IPS-20b (cell line): Measurements from ENCODE around the gene TRIM66.
"Not testable (repeated sequence)": the region's sequence is repeated elsewhere in the genome, so short reads cannot be mapped to it uniquely, and the experiment has no call there.

Source experiments
- H3K27ac ChIP-seq: one replicate; pipeline ENCODE4 v1.5.1; 2013; ENCODE audit warnings: low read length
- H3K27me3 ChIP-seq: 2 replicates; pipeline ENCODE4 v1.6.1; 2013; ENCODE audit warnings: mild to moderate bottlenecking, low read length, inconsistent platforms; ENCODE audit not compliant: insufficient read depth
- H3K36me3 ChIP-seq: 2 replicates; pipeline ENCODE4 v1.6.1; 2013; ENCODE audit warnings: low read depth, mild to moderate bottlenecking, inconsistent platforms, low read length, moderate library complexity; ENCODE audit not compliant: insufficient read depth
- H3K4me1 ChIP-seq: 2 replicates; pipeline ENCODE4 v1.6.1; 2013; ENCODE audit warnings: mild to moderate bottlenecking, control low read depth, inconsistent platforms, low read length, moderate library complexity; ENCODE audit not compliant: insufficient read depth
- H3K4me3 ChIP-seq: 2 replicates; pipeline ENCODE4 v1.5.1; 2013; ENCODE audit warnings: mild to moderate bottlenecking, low read length, inconsistent platforms
- H3K9ac ChIP-seq: 2 replicates; pipeline ENCODE4 v1.6.1; 2013; ENCODE audit warnings: low read depth, mild to moderate bottlenecking, inconsistent platforms, low read length, moderate library complexity
- H3K9me3 ChIP-seq: 2 replicates; pipeline ENCODE4 v1.6.1; 2013; ENCODE audit warnings: mild to moderate bottlenecking, low read depth, low read length, inconsistent platforms; ENCODE audit not compliant: insufficient read depth

The TRIM66 gene

DNA sequence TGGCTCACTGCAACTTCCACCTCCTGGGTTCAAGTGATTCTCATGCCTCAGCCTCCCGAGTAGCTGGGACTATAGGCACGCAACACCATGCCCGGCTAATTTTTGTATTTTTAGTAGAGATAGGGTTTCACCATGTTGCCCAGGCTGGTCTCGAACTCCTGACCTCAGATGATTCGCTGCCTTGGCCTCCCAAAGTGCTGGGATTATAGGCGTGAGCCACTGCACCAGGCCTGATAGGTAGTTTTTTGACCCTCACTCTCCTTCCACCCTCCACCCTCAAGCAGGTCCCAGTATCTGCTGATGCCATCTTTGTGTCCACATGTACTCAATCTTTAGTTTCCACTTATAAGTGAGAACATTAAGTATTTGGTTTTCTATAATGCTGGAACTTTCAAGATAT, 12.4 kb downstream of the TRIM66 start:
- not testable (repeated sequence) for H3K9me3 ChIP-seq, H3K9ac ChIP-seq, H3K27ac ChIP-seq, H3K4me3 ChIP-seq, H3K27me3 ChIP-seq, H3K36me3 ChIP-seq
- peaks cover 15% of the 10 kb centered on the region for H3K4me1 ChIP-seq

DNA sequence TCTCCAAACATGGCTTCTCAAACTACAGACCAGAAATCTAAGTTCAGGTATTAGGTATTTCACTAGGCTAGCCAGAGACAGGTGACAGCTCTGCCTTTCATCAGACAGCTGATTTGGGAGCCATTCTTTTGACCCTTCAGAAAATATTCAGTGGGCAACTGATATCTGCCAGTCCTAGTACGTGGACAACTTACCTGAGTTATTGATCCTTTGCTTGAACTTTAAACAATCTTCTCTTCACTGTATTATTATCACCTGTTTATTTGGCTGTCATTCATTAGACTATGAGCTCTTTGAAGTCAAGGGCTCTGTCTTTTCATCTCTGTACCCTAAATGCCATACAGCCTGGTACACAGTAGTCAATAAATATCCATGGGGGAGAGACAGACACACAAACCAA, 17.2 kb downstream of the TRIM66 start:
- Histone ChIP-seq H3K36me3 (no peaks in the 10 kb centered on the region), H3K9me3 (no peaks in the 10 kb centered on the region), H3K4me3 (no peak overlapping the region), H3K4me1 (no peaks in the 10 kb centered on the region), H3K9ac (no peak overlapping the region), H3K27ac (no peak overlapping the region), H3K27me3 (no peaks in the 10 kb centered on the region)

DNA sequence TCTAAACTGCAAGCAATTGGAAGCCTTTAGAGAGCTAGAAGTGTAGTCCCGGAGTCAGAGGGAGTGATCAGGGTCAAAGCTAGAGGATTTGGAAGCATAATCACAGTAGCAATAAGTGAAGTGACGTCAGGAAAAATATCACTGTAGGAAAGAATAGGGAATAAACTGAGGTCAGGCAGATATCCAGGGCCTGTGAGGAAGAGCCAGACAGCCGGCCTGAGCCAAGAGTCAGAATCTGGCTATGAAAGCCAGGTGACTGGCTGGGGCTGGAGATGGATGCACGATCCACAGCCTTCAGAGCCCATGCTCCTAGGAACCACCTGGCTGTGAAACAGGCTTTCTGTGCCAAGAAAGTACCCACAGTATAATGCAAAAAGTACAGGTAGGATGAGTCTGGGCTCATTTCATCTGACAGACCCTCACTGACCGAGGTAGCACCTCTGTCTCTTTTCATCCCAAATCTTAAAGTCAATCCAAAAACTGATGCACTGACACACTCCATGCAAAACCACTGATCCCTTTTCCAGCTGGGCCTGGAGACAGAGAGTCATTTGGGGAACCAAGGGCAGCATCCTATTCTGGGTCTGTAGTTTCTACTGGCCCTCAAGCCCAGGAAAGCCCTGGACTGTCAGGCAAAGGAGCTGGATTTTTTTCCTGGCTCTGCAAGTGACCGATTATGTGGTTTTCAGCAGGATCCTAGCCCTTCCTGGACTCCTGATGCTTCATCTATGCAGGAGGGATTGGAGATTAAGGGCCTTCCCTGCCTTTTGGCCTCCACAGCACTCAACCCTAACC, 21.3 kb downstream of the TRIM66 start:
- Histone ChIP-seq H3K4me1 (no peaks in the 10 kb centered on the region; the same call in 1 of the 2 replicates), H3K27me3 (no peaks in the 10 kb centered on the region), H3K4me3 (no peak overlapping the region), H3K9ac (no peak overlapping the region), H3K27ac (no peak overlapping the region), H3K9me3 (no peaks in the 10 kb centered on the region), H3K36me3 (no peaks in the 10 kb centered on the region)

DNA sequence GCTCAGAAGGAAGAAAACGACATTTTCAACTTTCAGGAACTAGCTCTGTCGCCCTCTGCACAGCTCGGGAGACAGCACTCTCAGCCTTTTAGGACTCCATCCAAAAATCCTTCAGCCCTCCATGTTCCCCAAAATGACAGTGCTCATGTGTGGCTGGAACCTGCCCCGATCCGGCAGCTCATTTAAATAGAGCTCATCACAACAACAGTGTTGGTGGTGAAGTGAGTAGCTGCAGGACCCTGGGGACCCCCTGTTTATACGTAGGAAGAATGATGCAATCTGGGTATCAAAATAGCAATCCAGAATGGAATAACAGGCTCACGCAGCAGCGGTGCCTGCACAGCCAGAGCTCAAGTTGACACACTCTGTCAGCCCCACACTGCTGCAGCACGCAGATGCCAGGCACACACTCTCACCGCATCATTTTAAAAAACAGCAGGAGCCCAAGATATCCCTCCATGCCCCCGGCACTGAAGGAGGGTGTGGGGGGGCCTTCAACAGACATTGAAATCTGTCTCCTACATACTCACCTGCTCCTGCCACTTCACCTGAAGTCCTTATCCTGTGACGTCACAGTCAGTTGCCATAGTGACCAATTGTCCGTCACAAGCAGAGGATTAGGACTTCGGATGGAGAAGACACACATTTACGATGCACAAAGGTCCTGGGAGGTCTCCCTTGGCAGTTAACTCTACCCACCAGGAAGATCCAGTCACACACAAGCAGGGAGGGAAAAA, 24.0 kb downstream of the TRIM66 start:
- H3K4me3 ChIP-seq: no peak overlapping the region
- H3K4me1 ChIP-seq: no peaks in the 10 kb centered on the region; the same call in 1 of the 2 replicates
- H3K9ac ChIP-seq: 0 out of 2 replicates have a peak overlapping the region, but pooled peaks have one; percentile 22
- H3K9me3 ChIP-seq: no peaks in the 10 kb centered on the region
- no peaks in the 10 kb centered on the region for H3K27me3 ChIP-seq
- H3K27ac ChIP-seq: no peak overlapping the region
- H3K36me3 ChIP-seq: no peaks in the 10 kb centered on the region

DNA sequence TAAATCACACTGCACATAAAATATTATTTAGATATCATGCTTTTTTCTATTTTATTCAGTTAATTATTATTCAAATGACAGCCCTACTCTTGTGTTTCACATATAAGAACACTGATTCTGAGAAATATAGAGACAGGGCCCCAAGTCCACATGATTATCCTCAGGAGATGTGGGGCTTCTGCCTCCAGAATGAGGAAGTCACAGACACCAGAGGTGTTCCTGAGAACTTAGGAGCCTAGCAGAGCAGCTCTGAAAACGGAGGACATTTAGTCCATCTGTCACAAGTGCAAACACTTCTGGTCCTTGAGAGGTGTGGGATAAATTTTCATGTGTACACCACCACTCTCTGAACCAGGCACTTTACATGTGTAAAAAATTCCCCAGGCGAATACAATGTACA, 26.2 kb downstream of the TRIM66 start:
- no peaks in the 10 kb centered on the region for H3K9me3 ChIP-seq
- no peak overlapping the region for H3K4me3 ChIP-seq
- H3K4me1 ChIP-seq: no peaks in the 10 kb centered on the region; the same call in 1 of the 2 replicates
- H3K27me3 ChIP-seq: no peaks in the 10 kb centered on the region
- no peak overlapping the region for H3K9ac ChIP-seq
- no peaks in the 10 kb centered on the region for H3K36me3 ChIP-seq
- H3K27ac ChIP-seq: no peak overlapping the region

DNA sequence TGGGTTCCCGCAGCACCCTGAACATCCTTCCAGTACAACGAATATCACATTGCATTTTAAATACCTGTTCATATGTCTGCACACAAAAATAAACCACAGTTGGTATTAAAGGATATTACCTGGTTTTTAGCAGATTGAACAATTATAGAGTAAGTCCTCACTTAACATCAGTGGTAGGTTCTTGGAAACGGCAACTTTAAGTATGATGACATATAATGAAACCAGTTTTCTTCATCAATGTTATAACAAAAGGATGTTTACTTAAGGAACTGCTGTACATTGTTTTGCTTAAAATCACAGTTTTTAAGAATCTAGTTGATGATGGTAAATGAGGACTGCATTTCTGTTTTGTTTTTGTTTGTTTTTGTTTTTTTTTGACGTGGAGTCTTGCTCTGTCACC, 28.0 kb downstream of the TRIM66 start:
- no peaks in the 10 kb centered on the region for H3K36me3 ChIP-seq
- H3K9me3 ChIP-seq: no peaks in the 10 kb centered on the region
- no peak overlapping the region for H3K9ac ChIP-seq
- H3K4me1 ChIP-seq: no peaks in the 10 kb centered on the region; the same call in 1 of the 2 replicates
- no peak overlapping the region for H3K27ac ChIP-seq
- H3K4me3 ChIP-seq: no peak overlapping the region
- no peaks in the 10 kb centered on the region for H3K27me3 ChIP-seq

DNA sequence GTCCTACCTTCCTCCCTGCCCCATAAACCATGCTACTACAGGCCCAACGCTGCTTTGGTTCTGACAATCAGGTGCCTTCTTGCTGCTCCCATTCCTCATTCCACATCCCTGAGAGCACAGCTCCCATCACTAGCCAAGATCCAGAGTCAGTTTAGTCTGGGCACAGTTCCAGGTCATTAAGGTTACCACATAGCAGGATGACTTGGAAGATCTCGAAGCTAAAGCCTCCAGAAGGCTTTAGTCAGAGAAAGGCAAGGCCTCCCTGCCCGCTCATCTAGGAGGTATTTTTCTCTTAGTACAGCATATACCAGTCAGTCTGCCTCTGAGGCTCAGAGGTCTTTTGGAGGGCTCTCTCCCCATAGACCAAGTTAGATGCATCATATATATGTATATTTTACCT, 30.3 kb downstream of the TRIM66 start:
- H3K9ac ChIP-seq: no peak overlapping the region
- no peaks in the 10 kb centered on the region for H3K4me1 ChIP-seq
- H3K27me3 ChIP-seq: no peaks in the 10 kb centered on the region
- no peaks in the 10 kb centered on the region for H3K9me3 ChIP-seq
- no peak overlapping the region for H3K27ac ChIP-seq
- H3K4me3 ChIP-seq: no peak overlapping the region
- 0 out of 2 replicates have a peak, but pooled peaks cover 8% of the 10 kb centered on the region for H3K36me3 ChIP-seq

DNA sequence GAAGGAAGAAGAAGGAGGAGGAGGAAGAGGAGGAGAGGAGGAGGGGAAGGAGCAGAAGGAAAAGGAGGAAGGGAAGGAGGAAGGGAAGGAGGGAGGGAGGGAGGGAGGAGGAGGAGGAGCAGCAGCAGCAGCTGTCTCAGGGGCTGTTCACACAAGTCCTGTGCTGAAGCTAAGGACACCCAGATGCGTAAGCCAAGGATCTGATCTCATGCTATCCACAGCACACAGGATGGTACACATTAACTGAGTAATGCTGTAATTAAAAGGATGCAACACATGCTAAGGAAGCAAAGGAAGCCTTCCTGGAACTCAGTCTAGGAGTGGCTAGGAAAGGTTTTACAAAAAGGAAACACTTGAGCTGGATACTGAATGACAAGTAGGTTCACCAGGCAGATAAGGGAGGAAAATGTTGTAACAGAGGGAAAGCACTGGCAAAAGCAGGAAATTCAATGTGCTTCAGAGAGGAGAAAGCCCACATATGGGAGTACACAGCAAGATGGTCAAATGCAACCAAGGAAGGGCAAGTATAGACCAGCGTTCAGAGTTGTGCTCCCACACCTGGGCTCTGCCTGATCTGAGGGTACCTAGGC, 32.0 kb downstream of the TRIM66 start:
- Histone ChIP-seq H3K9ac (no peak overlapping the region), H3K27me3 (no peaks in the 10 kb centered on the region), H3K4me3 (no peak overlapping the region), H3K9me3 (no peaks in the 10 kb centered on the region), H3K4me1 (no peaks in the 10 kb centered on the region), H3K36me3 (peaks cover 18% of the 10 kb centered on the region), H3K27ac (no peak overlapping the region)

DNA sequence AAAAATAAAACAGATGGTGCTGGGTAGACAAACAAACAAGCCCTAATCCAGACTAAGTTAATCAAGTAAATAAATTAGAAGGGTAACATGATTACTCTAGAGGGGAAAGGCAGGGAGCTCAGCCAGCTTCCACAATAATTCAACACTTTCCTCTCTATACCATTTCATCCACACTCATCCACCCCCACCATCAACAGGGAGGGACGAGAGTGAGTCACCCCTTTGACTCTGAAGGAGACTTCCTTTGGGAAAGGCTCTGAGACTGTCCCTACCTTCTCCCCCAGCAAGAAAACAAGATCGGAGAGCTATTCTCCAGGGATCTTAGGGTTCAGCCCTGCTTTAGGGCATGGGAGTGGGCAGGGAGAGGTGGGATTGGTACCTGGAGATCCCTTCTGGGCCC, 33.1 kb downstream of the TRIM66 start:
- no peaks in the 10 kb centered on the region for H3K9me3 ChIP-seq
- no peak overlapping the region for H3K9ac ChIP-seq
- no peak overlapping the region for H3K4me3 ChIP-seq
- peaks cover 20% of the 10 kb centered on the region for H3K36me3 ChIP-seq
- no peak overlapping the region for H3K27ac ChIP-seq
- no peaks in the 10 kb centered on the region for H3K4me1 ChIP-seq
- H3K27me3 ChIP-seq: no peaks in the 10 kb centered on the region

DNA sequence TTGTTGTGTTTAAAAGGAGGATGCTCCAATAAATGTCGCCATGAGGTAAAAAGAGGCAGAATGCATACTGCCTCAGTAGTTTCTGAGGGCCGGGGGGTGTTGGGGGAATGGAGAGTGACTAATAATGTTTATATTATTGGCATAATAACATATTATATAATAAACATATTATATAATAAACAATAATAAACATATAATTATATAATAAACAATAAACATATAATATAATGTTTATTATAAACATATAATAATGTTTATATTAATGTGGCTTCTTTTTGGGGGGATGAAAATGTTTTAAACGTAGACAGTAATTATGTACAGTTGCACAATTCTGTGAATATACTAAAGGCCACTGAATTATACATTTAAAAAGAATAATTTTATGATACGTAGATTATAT, 35.6 kb downstream of the TRIM66 start:
- H3K9ac ChIP-seq: no peak overlapping the region
- H3K36me3 ChIP-seq: peaks cover 20% of the 10 kb centered on the region
- no peak overlapping the region for H3K27ac ChIP-seq
- no peaks in the 10 kb centered on the region for H3K9me3 ChIP-seq
- H3K27me3 ChIP-seq: no peaks in the 10 kb centered on the region
- H3K4me1 ChIP-seq: no peaks in the 10 kb centered on the region
- H3K4me3 ChIP-seq: no peak overlapping the region

DNA sequence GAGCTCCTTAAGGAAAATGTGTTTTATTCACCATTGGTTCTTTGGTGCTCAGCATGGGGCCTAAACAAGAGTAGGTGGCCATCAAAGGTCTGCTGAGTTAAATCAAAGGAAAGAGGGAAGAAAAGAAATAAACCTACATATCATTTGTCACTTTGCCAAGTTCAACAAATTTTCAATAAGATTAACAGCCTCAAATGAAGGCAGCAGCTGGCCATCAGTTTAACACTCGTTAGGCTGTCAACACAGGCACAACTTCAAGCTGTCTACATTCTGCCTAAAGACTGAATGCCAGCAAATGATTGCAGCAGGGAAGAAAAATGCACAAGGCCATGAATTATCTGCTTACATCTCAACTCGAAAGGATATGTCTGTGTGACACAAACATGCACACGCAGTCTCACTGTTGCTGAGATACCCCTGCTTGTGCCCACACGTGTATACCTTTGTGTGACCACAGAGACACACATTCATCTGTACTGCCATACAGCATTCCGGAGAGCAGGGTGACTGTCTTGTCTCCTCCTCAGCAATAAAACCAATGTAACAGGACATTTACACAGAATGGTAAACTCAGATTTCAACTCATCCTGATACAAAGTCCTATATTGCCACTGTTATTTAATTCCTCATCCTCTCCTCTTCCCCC, 40.1 kb downstream of the TRIM66 start:
- no peak overlapping the region for H3K9ac ChIP-seq
- H3K27me3 ChIP-seq: no peaks in the 10 kb centered on the region
- peaks cover 8% of the 10 kb centered on the region; the same call in 1 of the 2 replicates for H3K4me1 ChIP-seq
- H3K4me3 ChIP-seq: no peak overlapping the region
- peaks cover 25% of the 10 kb centered on the region for H3K36me3 ChIP-seq
- no peak overlapping the region for H3K27ac ChIP-seq
- H3K9me3 ChIP-seq: no peaks in the 10 kb centered on the region
